Stimulated activated CD4-positive, alpha-beta T cell treated with anti-CD3 and anti-CD28 coated beads, Interleukin-4, amount 100 ng/mL, for 24 hours (primary cell): Measurements from ENCODE around the gene LRRN1.

ENCODE experiments used
- DNase-seq: peaks from one replicate; pipeline ENCODE4 v3.0.0-alpha.2; 2020

LRRN1 gene

DNA sequence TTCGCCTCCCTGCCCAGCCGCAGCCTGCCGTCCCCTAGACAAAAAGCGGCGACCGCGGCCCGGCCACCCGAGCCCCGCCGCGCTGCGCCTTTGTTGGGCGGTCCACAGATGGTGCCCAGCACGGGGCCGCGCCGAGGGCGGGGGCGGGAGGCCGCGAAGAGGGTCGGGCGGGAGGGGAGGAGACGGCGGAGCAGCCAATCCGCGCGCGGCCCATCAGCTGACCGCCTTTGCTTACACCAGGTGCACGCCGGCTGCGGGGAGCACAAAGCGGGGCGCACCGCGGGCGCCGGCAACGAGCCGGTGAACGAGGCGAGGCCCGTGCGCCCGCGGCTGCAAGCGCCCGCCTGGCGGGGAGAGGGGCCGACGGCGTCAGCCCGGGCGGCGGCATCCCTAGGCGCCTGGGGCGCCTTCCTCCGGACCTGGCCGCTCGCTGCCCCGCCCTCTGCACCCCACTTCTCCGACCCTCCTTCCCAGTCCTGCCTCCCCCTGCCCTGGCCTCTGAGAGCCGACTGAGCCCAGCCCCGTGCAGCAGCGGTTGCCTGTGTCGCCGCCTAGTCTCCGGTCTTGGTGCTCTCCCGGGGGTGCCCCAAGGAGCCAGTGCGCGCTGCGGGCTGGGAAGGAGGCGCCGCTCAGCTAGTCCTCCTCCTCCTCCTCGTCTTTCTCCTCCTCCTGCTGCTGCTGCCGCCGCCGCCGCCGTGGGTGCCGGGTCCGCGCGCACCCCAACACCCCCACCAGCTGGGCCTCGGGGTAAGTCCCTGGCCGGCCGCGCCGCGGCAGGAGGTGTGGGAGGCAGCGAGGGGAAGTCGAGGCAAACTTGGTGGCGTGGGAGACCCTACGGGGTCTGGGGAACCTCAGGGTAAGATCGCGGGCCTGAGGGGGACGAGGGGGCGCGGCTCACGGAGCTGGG, at the start of gene LRRN1:
Gene LRRN1, plus strand, starts transcription at position 259 of the 907 bp plus-strand sequence. CDS start 45,211 bp downstream, outside the sequence.
- peak; percentile 10 for DNase-seq

DNA sequence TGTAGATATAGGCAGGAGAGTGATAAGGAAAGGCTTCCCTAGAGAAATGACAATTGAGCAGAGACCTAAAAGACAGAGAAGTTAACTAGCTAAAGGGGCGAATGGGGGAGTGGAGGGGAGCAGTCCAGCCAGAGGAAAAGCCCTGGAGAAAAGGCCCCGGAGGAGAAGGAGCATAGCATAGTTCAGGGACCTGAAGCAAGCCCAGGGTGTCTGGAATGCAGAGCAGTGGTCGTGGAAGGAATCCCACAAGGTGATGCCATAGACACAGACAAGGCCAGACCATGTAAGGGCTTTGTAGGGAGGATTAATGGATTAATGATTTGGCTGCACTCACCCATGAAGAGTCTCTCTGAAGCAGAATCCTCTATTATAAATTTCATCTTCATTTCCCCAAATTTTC, 45.8 kb upstream of the LRRN1 start:
- no peak for DNase-seq

DNA sequence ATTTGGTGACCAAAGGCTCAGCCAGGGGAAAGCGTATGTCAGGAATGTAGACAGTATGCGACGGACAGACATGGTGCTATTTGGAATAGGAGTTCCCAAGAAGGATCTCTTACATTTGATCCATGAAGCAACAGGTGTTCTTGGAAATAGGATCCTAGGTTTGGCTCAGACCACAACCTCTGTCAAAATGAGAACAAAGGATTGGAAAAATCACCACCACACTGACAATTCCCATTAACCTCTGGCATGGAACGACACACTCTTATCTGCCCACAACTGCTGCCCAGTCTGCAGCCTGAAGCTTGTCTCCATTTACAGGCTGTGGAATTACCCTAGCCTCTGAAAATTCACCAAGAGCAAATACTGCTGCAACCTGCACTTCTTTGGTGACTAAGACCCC, 33.6 kb upstream of the LRRN1 start:
- DNase-seq = no peak

DNA sequence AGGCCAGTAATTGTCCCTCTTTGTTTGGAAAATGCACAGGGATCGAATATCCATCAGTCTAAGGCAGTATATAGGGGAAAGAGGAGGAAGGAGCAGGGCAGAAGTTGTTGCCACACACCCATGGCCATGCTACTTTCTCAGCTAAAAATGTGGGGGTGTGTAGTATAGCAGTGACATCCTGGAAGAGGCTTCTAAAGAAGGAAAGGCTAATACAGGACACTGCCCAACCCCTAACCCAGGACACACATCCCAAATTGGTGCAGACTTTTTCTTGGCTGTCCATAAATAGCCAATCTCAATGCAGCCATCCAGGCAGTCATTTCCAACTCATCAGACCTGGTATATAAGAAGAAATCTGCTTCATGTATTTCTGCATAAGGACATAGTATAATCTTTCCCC, 33.1 kb upstream of the LRRN1 start:
- DNase-seq = no peak

DNA sequence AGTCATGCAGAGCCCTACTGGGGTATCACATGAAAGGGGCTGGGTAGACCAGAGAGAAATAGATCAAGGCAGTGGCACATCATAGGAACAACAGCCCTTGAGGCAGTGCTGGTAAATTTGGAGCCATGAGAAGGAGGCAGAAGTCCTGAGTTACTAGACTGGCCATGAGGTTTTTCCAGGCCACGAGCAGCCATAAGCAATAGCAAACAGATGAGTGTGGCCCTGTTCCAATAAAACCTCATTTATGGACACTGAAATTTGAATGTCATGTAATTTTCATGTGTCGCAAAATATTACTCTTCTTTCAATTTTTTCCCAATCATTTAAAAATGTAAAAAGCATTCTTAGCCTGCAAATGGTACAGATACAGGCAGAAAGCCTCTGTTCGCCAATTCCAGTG, 28.1 kb upstream of the LRRN1 start:
- DNase-seq = no peak

DNA sequence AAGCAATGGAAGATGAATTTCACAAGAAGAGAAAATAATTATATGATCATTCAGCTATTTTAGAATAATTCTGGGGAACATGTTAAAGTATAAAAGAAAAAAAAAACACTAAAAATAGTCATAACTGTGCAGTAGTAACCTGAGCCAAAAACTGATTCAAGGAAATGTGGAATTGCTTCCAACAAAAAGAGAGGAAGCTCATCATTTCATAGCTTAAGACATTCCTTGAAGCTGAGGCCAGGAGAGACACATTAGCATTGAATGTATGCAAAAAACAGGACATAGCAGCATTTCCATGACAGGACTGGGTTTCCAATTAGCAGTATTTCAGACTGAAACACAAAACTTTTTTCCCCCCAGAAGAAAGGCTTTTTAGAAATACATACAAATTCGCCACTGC, 27.7 kb upstream of the LRRN1 start:
- DNase-seq = no peak

DNA sequence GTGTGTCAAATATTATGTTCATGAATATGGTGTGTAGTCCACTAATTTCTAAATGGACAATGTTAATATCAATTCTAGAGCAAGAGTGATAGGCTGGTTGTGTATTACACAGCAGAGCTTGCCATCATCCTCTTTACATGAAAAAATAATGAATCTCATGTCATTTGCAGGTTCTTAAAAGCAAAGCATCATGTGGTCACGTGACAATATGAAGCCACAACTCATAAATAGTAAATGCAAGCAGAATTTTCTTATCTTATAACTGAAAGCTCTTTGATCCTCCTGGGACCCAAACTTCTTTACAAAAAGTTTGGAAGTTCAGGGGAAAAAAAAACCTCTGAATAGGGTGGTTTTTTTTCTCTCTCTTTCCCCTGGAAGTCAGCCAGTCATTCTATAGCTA, 26.9 kb upstream of the LRRN1 start:
- DNase-seq = no peak

DNA sequence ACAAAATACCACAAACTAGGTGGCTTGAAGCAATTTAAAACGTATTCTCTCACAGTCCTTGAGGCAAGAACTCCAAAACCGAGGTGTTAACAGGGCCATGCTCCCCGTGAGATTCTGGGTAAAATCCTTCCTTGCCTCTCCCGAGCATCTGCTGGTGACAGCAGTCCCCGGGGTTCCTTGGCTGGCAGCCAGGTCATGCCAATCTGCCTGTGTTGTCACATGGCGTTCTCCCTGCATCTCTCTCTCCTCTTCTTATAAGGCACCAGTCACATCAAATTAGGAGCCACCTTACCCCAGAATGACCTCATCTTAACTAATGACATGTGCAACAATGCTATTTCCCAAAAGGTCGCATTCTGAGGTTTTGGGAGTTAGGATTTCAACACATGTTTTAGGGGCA, 26.3 kb upstream of the LRRN1 start:
- no peak for DNase-seq

DNA sequence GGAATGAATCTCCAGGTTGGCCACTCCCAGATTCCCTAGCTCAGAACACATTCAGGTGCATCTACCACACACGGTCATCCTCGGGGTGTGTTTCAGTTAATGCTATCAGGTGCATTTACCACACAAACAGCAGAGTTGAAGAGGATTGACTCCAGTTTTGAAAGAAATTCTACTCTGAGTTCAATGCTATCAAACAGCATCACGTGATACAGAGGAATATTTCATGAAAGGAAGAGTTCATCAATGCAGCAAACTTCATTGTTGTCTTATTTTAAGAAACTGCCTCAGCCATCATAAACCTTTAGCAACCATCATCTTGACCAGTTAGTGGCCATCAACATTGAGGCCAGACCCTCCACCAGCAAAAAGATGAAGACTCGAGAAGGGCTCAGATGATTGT, 22.6 kb upstream of the LRRN1 start:
- DNase-seq = no peak

DNA sequence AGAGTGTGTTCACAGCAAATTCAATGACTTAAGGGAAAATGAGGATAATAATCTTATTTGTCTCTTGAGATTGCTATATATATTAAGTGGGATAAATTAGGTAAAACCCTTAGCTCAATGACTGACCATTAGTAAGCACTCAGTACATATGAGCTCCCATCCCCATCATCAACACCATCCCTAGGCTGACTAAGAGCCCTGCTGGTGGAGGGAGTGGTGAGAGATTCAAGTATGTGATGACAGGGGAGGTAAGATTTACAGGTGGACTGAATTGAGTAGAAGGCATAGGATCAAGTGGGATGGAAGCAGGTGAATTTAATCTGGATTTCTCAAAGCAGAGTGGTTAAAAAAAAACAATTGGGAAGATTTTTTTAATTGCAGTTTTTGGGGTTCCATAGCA, 21.0 kb upstream of the LRRN1 start:
- no peak for DNase-seq

DNA sequence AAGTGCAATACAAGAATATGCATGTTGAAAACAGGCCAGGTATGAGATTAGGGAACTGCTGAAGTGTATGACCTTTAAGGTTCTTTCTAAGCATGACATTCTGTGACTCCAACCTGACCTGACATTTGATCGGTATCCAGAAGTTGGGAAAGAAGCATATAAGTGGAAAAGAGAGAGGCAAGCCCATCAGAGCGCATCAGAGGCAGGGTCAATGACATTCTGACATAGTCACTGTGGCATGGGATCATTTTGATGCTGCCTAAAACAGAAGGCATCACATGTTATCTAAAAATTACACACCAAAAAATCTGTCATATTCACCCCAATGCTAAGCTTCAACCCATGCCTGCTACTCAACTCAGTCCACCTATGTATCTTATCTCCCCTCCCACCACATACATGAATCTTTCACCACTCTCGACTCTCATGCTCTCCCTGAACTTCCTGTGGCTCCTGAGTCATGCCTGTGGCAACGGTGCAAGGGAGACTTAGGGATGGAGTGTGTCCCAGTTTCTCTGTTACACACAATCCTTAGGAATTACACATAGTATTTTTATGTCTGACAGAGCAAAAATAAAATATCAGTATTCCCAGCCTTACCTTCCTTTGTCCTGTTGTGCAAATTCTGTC, 20.5 kb upstream of the LRRN1 start:
- DNase-seq = no peak

DNA sequence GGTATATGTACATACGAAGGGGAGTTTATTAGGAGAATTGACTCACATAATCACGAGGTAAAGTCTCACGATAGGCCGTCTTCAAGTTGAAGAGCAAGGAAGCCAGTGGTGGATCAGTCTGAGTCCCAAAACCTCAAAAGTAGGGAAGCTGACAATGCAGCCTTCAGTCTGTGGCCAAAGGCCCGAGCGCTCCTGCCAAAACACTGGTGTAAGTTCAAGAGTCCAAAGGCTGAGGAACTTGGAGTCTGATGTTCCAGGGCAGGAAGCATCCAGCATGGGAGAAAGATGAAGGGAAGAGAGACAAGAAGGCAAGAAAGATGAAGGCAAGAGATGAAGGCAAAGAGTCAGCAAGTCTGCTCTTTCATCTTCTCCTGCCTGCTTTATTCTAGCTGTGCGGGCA, 16.8 kb upstream of the LRRN1 start:
- no peak for DNase-seq

DNA sequence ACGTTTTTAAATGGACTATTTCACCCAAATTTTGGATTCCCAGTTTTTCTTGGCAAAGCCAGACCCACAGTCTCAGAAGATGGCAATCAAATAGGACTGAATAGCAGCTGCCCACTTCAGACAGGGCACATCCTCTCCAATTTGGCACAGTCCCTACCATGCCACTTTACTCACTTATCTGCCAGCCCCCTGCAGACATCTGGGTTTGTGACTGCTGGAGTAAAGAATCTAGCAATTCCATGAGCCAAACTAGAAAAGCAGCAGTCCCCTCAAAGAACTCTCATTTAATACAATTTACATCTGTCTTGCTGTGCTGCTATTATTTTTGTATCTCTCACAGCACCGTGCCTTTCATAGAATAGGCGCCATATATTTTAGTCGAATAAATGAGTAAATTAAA, 16.0 kb upstream of the LRRN1 start:
- no peak for DNase-seq

DNA sequence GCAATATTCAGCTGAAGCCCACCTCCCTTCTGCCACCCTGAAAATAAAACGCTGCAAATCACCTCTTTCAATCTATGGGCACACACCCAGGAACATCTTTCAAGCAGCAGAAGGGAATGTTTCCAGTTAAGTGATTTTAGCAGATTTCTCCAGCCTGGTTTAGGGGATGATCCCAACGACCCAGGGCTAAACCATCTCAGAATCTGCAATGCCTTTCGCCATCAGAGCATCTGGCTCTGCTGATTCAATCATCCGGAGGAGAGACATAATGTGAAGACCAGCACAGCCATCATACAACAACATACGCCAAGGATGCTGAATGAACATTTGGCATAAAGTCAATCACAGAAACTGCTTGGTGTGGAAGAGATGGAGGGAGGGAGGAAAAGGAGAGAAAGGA, 15.5 kb upstream of the LRRN1 start:
- DNase-seq = no peak

DNA sequence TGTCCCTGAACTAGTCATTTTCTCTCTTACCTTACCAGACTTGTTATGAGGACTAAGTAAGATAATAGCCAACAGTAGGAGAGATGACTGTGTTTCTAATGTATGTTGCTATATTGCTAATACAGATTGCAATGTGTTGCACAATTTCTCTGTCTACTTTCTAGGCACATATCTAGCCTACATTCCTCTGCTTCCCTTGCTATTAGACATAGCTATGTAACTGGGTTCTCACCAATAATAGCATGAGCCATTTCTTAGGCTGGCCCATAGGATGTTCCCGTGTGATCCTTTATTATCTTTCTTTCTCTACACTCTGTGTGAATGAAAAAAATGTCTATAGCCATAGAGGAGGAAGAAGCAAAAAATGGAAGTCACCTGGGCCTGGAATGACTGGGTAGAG, 6.8 kb upstream of the LRRN1 start:
- no peak for DNase-seq

DNA sequence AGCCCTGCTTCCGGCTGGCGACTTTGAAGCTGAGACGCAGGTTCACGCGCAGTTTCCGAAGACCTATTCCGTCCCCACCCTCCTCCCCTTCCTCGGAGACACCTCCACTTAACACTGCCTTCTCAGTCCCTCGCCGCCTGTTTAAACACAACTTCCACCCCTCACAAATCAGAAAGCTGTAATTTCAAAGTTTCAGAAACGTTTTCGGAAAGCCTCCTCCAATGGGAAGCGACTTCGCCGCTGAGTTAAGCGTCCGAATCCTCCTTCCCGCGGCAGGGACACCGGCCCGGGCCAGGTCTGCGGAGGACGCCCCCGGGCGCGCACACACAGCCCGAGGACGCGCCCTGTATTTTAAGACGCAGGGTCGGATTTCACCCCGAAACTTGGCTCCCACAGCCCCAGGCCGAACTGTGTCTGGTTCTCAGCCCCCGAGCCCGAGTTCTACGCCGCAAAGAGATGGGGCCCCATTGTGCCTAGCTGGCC, 559 bp upstream of the LRRN1 start:
- peak; percentile 4 for DNase-seq

DNA sequence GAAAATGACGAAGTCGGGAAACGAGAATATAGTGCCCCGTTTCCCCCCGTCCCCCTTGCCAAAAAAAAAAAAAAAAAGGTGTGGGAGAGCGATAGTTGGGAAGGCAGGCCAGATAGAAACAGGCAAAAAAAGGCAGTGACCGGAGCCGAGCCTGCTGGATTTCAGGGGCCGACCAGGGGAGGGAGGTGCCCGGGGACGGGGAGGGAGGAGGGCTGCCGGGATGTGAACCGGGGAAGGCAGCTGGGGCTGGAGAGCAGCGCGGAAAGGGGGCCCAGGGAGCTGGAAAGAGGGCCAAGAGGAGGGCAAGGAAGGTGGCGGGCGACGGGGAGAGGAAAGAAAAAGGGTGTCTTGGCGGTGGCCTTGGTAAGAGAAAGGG, 837 bp downstream of the LRRN1 start:
- DNase-seq = no peak

DNA sequence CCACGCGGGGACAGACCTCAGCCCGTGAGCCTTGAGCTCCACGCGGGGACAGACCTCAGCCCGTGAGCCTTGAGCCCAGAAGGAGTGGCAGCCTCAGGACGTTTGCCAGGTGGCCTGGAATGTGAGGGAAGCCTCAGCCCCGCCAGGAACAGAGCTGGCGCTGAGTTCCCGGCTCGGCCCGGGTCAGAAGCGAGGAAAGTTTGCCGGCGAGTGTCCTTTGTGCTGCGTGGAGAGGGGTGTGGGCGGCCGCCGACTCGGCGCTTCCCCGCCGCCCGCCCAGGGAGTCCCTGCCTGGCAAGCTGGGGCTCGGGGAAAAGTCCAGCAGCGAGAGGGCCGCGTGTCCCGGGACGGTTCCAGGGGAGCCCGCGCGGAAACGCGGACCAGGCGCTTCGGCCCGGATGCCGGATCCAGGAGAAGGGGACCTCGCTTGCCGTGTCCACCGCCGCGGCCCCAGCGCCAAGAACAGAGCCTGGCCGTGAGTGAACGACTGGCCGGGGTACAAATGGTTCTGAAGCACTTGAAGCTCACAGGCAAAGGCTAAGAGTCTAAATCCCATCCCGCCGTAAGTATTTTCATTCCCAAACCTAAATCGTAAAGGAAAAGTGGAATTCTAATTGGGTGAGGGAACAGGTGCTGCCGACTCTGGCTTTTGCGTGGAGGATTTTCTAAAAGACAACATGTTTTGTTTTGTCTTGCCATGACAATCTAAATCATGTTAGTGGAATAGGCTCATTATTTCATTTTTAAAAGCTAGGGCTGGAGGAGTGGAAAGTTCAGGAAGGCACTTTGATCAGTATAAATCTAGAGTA, 1.7 kb downstream of the LRRN1 start:
- no peak for DNase-seq

DNA sequence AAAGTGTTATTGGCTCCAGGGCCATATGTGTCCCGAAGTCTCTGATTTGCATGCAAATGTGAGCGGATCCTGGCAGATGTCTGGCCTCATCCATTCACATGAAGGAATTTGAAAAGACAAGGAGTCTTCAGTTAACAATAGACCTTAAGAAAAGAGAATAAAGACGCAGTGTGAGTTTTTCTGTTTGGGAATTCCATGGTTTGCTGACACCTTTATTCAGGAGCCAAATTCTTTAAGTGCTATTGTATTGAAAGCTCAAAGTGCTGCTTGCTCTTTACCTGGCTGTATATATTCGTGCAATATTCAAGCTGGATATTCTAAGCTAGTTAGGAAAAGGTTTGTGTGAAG, 2.2 kb downstream of the LRRN1 start:
- DNase-seq = no peak

DNA sequence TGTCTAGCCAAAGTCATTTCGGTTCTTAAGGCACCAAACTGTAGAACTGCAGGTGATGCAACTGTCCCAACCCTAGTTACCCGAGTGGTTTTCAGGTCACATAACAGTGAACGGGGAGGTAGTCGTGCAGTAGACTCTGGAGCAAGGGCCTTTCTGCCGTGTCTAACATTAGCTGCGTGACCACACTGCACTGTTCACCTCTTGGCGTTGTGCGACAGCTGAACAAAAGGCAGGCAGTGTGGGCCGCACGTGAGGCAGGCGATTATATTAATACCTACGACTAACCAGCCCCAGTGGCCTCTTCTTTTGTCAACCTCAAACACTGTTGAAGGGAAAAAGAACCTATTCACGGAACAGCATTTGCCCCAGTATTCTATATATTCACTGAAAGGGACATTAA, 2.8 kb downstream of the LRRN1 start:
- DNase-seq = no peak

DNA sequence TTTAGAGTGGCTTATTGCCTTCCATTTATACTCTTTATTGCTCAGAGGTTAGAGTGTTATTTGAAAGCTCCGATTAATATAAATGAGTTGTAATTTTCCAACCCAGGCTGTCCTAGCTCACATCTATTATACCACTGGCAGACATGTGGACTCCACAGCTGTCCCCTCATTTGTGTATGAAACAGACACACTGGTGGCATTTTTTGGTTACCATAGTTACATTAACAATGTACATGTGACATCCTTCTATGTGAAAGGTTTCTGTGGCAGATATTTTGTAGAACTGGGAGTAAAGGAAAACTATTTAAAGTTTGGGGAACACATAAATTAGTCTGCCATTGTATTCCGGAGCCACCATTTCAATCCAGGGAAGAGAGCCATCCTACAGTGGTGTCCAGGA, 5.3 kb downstream of the LRRN1 start:
- DNase-seq = no peak

DNA sequence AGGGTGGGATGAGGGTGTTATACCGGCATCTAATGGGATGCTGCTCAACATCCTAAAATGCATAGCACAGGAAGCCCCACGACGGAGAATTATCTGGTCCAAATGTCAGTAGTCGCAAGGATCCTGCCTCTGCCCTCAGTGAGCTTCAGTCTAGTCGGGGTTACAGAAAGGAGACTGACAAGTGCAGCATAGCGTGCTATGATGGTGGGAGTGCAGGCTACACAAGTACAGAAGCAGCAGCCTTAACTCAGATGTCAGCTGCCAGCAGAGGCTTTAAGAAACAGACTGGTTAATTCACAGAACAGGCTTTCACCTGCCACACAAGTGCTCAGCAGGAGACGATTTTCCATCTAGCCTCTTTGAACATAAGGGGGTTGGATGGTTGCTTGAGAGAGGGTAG, 6.9 kb downstream of the LRRN1 start:
- no peak for DNase-seq

DNA sequence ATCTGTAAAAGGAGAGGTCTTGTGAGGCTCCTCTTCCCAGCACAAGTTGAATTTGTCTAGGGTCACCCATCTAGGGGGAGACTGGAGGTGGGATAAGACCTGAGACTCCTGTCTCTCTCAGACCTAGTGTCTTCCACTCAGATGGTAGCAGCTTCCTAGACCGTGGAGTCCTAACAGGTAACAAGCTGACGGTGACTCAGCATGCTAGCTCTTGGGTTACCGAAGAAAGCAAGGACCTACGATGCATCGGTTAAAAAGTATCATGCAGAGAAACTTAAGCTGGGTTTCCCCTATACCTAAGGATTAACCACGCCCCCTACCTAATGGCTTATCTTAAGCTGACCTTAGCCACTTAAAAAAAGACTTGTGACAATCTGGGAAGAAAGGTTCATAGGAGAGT, 7.6 kb downstream of the LRRN1 start:
- no peak for DNase-seq

DNA sequence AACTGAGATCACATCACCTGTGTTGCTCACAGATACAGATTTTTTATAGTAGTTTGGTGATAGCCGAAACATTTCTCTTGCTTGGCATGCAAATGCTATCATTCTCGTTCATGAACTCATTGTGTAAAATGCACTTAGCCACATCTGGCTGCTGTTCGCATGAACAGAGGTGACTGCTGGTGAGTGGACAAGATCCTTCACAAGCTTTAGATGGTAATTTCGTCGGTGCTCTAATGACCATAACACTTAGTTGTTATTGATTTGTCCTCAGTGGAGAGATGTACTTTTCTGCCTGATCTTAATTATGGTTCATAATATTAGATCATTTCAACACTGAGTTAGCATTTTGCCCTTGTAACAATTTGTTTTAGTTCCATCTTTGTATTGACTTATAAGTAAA, 13.8 kb downstream of the LRRN1 start:
- DNase-seq = no peak
